Activated CD8-positive, alpha-beta memory T cell treated with anti-CD3 and anti-CD28 coated beads for 1 hour (primary cell): ENCODE results near the gene CES2.
"Not testable (repeated sequence)": the region's sequence is repeated elsewhere in the genome, so short reads cannot be mapped to it uniquely, and the experiment has no call there.

Experiments used
- DNase-seq, 2 donors: peaks; one replicate each; pipeline ENCODE4 v3.0.0-alpha.2; 2020; ENCODE audit warnings: low read depth in 1 of 2; ENCODE audit errors: extremely low read depth in 1 of 2

Gene CES2

DNA sequence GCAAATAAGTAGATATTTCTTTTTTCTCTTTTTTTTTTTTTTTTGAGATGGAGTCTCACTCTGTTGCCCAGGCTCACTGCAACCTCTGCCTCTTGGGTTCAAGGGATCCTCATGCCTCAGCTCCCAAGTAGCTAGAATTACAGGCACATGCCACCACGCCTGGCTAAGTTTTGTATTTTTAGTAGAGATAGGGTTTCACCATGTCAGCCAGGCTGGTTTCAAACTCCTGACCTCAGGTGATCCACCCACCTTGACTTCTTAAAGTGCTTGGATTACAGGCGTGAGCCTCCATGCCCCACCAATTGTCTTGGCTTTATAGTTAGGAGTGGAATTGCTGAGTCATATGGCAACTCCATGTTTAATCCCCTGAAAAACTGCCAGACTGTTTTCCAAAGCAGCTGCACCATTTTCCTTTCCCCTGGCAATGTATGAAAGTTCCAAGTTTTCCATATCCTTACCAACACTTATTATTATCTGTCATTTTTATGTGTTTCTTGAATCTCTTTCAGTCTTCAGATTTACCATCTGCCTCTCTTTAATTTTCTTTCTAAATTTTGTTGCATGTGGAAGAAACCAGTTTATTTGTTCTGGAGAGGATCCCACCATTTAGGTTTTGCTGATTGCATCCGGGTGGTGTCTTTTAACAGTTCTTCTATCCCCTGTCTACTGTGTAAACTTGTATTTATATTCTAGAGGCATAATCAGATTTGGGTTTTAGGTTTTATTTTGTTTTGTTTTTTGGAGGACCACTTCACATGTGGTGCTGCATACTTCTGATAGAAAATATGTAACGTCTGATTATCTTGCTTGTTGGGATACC is 15.9 kb downstream of the CES2 start:
- no peak for DNase-seq

DNA sequence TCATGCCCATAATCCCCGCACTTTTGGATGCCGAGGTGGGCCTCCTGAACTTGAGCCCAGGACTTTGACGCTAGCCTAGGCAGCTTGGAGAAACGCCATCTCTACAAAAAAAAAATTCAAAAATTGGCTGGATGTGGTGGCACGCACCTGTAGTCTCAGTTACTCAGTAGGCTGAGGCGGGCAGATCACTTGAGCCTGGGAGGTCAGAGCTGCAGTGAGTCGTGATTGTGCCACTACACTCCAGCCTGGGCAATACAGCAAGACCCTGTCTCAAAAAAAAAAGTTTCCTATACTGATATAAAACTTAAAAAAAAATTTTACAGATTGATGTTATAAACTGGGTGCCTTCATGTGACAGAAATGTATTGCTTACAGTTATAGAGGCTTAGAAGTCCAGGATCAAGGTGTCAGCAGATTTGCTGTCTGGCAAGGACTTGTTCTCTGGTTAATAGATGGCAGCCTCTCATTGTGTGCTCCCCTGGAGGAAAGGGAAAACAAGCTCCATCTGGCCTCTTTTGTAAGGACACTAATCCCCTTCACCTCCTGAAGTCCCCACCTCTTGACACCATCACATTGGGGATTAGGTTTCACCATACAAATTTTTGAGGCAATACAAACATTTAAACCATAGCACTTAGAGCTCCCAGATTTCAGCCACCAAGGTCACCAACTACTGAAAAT is 17.3 kb downstream of the CES2 start:
- no peak for DNase-seq

DNA sequence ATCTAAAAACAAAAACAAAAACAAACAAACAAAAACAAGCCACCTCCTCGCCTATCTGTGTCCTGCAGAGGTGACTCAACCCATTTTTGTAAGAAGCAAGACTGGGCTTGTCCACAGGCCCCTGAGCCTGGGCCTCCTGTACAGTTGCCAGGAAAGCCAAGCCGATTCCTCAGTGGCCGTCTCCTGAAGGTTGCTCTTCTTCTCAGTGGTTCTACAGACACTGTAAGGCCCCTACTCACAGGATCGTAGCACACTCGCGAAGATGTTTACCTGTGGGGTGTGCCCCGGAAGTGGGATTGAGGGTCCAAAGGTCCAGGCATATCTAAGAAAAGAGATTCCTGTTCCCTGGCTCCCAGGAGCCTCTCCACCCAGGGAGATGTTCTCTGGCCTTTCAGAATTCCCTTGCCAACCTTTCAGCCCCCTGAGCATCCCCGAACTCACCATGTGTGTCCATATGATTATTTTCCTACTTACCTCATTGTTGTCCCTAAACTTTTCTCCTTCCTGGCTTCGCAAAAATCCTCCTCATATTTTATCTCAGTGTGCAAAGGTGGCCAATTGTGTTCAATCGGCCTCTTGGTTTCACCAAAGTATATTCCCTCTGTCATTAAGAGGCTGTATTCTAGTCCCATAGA is 18.3 kb downstream of the CES2 start:
- no peak for DNase-seq

DNA sequence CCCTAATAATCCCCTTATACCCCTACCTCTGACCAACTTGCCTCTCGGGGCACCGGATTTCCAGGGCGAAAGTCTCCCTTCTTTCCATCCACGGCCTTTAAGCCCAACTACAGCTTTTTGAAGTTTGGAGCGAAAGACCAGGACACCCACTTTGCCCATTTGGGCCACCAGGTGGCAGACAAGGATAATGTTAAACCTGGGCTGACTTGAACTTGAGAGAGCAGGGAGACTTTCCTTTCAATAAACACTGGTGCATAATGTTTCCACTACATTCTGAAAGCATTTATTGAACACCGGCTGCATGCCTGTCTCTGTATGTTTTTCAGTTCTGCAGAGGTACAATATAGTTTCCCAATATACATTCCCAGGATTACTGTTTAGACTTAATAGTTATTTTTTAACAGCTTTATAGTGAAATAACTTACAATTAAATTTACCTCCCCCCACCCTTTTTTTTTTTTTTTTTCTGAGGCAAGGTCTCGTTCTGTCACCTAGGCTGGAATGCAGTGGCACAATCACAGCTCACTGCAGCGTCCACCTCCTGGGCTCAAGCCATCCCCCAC is 18.9 kb downstream of the CES2 start:
- peak; percentile 34 to 57 for DNase-seq

DNA sequence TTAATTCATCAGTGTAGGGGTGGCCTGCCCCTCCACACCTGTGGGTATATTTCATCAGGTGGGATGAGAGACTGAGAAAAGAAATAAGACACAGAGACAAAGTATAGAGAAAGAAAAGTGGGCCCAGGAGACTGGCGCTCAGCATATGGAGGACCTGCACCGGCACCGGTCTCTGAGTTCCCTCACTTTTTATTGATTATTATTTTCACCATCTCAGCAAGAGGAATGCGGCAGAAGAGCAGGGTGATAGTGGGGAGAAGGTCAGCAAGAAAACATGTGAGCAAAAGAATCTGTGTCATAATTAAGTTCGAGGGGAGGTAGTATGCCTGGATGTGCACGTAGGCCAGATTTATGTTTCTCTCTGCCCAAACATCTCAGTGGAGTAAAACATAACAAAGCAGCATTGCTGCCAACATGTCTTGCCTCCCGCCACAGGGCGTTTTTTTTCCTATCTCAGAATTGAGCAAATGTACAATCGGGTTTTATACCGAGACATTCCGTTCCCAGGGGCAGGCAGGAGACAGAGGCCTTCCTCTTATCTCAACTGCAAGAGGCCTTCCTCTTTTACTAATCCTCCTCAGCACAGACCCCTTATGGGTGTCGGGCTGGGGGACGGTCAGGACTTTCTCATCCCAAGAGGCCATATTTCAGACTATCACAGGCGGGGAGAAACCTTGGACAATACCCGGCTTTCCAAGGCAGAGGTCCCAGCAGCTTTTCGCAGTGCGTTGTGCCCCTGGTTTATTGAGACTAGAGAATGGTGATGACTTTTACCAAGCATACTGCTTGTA is 20.2 kb downstream of the CES2 start:
- not testable (repeated sequence) for DNase-seq

DNA sequence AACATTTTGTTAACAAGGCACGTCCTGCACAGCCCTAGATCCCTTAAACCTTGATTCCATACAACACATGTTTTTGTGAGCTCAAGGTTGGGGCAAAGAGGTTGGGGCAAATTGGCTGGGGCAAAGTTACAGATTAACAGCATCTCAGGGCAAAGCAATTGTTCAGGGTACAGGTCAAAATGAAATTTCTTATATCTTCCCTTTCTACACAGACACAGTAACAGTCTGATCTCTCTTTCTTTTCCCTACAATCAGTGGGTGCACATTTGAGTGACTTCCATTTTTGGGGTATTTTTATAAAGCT is 20.8 kb downstream of the CES2 start:
- DNase-seq = not testable (repeated sequence)

DNA sequence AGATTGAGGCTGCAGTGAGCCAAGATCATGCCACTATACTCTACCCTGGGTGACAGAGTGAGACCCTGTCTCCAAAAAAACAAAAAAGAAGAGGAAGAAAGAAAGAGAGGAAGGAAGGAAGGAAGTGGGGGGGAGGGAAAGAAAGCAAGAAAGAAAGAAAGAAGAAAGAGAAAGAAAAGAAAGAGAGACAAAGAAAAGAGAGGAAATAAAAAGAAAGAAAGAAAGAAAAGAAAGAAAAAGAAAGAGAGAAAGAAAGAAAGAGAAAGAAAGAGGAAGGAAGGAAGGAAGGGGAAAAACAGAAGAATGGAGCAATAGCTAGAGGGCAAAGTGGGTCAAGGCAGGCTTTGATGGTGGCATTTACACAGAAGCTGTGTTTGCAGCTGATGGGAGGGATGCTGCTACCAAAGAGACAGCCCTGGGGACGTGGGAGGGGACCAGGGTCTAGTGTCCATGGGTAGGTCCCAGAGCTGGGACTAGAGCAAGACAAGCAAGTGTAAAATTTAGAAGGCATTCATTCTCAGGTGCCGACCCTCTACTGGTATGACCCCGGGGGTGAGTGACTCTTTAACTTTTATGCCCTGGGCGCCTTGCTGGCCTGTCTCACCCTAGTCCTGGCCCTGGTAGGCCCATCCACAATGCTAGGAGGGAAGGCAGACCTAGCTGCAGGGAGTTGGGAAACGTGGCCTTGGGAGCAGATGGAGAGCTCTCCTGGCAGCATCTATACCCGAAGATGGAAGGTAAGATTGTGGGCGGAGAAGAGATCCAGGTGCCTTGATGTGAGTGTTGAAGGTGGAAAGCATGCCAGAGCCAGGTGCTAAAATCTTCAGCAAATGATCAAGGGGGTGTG is 23.8 kb downstream of the CES2 start:
- no peak for DNase-seq

DNA sequence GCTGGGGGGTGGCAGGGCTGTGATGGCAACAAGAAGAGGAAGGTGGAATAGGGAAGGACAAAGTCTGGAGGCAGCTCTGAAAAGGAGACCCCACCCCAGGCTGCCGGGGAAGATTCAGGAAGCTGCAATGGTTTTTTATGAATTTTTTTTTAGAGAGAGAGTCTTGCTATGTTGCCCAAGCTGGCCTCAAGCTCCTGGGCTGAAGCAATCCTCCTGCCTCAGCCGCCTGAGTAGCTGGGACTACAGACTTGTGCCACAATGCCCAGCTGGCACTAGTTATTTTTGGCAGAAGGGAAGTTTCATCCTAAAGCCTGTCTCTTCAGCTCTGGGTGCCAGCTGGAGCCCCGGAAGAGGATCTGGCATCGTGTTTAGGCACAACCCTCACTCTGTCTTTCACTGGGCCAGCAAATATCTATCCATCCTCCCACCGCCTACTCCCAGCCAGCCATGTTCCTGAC is 24.4 kb downstream of the CES2 start:
- DNase-seq = no peak

DNA sequence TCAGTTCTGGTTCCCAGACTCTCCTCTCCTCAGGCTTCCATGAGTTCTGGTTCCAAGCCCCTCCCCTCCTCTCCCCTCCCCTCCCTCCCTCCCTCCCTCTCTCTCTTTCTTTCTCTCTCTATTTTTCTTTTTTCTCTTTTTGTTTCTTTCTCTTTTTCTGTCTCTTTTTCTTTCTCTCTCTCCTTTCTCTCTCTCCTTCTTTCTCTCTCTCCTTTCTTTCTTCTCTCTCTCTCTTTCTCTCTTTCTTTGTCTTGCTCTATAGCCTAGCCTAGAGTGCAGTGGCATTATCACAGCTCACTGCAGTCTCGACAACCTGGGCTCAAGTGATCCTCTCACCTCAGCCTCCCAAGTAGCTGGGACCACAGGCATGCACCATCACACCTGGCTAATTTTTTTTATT is 25.0 kb downstream of the CES2 start:
- DNase-seq = no peak

DNA sequence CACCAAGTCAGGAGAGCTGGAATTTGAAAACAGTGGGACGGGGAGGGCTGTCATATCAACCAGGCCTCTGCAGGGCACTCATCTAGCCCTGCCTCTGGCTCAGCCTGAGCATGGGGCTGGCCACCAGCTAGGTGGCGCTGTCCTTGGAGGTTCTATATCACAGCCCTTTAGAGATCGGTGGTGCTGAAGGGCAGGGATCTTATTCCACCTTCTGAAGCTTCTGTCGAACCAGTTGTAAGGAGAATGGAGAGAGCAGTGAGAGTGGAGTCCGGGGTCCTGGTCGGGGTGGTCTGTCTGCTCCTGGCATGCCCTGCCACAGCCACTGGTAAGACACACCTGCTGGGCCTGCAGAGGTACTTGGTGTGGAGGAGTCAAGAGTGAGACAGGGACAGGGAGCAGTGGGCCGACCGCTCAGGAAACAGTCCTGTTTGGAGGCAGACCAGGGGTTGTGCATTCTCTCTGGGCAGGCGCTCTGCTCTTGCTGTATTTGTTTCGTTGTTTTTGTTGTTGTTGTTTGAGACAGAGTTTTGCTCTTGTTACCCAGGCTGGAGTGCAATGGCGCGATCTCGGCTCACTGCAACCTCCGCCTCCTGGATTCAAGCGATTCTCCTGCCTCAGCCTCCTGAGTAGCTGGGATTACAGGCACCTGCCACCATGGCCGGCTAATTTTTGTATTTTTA is 25.9 kb downstream of the CES2 start, which contains the start of gene CES3:
TSS of gene CES3 (plus strand) at position 202 of the 680 bp plus-strand sequence. CDS start at position 244, 42 bp downstream.
- DNase-seq = peak in 1 of 2 donors; percentile 36

DNA sequence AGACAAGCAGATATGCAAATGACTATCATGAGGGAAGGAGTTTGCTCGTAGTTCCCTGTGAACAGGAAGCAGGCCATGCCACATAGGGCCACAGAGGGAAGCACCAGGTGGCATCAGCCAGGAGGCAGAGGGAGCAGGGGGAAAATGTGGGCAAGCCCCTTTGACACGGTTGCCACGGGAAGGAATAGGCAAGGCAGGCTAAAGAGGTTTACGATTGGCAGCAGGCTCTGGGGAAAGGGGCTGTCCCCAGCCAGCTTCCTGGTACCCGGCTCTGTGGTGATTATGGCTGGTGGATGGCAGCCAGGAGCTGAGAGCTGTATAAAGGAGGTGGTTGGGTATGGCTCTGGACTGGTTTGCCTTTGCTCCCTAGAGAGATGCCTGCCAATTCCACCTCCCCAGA is 26.6 kb downstream of the CES2 start:
- DNase-seq = no peak

DNA sequence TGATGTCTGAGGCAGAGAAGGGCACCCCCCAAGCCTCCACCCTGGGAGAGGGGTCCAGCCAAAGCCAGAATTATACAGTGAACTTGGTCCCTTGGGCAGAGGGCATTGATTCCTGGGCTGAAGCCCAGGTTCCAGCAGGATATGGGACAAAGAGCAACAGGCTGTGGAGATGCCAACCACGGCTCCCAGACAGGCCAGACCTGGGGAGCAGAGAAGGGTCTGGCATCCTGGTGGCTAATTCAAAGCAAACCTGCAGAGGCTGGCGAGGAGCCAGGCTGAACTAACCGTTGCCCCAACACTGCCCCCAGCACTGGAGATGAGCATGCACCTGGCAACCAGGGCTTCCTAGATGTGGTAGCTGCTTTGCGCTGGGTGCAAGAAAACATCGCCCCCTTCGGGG is 28.7 kb downstream of the CES2 start:
- DNase-seq = no peak

DNA sequence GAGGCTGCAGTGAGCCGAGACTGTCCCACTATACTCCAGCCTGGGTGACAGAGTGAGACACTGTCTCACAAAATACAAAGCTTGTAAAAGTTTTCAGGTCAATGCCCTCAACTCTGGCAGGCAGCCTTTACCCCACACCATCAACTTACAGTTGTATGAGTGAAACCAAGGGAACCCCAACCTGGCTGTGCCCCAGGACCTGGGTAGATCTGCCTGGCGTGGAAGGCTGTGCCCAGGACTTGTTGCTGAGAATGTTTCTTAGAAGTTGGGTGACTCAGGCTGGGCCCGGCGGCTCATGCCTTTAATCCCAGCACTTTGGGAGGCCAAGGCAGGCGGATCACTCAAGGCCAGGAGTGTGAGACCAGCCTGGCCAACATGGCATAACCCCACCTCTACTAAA is 33.5 kb downstream of the CES2 start:
- no peak for DNase-seq

DNA sequence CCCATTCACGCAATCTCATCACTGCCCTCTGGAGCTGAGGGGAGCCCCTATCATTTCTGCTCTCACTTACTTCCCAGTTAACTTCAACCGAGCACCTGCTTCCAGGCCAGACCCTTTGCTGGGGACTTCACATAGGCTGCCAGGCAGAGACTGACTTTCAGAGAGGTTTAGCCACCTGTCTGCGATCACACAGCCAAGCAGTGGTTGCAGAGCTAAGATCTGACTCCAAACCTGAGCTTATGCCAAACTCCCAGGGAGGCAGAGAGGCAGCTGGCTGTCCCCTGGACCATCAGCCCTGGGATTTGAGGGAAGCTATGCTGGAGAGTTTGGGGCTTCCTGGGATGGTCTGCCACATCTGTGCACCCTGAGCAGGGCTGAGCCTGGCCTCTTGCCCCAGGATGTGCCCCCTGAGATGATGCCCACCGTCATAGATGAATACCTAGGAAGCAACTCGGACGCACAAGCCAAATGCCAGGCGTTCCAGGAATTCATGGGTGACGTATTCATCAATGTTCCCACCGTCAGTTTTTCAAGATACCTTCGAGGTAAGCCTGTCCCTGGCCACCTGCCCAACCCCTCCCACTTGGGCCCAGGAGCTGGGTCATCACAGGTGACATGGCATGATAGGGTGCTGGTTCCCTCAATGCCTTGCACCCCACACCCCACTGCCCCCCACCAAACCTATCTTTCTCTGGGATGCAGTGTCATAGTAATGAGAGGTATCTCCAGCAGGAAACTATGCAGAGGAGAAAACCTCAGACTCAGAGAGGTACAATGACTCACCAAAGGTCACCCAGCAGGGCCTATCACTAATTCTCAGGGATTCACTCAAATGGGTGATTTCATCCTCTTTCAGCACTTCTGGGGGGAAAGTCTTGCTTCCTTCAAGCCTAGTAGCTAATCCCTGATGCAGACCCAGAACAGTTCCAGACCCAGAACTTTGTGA is 35.7 kb downstream of the CES2 start:
- DNase-seq = no peak

DNA sequence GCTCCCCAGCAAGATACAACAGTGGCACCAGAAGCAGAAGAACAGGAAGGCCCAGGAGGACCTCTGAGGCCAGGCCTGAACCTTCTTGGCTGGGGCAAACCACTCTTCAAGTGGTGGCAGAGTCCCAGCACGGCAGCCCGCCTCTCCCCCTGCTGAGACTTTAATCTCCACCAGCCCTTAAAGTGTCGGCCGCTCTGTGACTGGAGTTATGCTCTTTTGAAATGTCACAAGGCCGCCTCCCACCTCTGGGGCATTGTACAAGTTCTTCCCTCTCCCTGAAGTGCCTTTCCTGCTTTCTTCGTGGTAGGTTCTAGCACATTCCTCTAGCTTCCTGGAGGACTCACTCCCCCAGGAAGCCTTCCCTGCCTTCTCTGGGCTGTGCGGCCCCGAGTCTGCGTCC is 37.7 kb downstream of the CES2 start:
- no peak for DNase-seq

DNA sequence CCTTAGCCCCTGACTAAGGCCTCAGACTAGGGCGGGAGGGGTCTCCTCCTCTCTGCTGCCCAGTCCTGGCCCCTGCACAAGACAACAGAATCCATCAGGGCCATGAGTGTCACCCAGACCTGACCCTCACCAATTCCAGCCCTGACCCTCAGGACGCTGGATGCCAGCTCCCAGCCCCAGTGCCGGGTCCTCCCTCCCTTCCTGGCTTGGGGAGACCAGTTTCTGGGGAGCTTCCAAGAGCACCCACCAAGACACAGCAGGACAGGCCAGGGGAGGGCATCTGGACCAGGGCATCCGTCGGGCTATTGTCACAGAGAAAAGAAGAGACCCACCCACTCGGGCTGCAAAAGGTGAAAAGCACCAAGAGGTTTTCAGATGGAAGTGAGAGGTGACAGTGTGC is 38.4 kb downstream of the CES2 start:
- no peak for DNase-seq

DNA sequence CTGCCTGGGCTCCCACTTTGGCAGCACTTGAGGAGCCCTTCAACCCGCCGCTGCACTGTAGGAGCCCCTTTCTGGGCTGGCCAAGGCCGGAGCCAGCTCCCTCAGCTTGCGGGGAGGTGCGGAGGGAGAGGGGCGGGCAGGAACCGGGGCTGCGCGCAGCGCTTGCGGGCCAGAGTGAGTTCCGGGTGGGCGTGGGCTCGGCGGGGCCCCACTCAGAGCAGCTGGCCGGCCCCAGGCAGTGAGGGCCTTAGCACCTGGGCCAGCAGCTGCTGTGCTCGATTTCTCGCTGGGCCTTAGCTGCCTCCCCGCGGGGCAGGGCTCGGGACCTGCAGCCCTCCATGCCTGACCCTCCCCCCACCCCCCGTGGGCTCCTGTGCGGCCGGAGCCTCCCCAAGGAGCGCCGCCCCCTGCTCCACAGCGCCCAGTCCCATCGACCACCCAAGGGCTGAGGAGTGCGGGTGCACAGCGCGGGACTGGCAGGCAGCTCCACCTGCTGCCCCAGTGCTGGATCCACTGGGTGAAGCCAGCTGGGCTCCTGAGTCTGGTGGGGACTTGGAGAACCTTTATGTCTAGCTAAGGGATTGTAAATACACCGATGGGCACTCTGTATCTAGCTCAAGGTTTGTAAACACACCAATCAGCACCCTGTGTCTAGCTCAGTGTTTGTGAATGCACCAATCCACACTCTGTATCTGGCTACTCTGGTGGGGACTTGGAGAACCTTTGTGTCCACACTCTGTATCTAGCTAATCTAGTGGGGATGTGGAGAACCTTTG is 39.0 kb downstream of the CES2 start:
- DNase-seq = not testable (repeated sequence)

DNA sequence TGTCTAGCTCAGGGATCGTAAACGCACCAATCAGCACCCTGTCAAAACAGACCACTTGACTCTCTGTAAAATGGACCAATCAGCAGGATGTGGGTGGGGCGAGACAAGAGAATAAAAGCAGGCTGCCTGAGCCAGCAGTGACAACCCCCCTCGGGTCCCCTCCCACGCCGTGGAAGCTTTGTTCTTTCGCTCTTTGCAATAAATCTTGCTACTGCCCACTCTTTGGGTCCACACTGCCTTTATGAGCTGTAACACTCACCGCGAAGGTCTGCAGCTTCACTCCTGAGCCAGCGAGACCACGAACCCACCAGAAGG is 39.6 kb downstream of the CES2 start:
- DNase-seq = not testable (repeated sequence)
